ENCODE measurements around the gene TMEM213.

The TMEM213 gene

GRCh38 chr7:138878051-138878450 is 80.3 kb downstream of the TMEM213 start:
- DNase-seq (ENCODE audit: low read depth, low spot score): no peak
- POLR2A ChIA-PET: no interaction called here
- no peak overlapping the region for H3K4me3 ChIP-seq (ENCODE audit: low read depth, low read length)
- CTCF ChIA-PET: interaction anchor here (3.2 to 4.6 kb wide), 3 partner anchors 8 to 197 kb away, joined by 15 to 48 read pairs (median 19); no protein-coding TSS in a partner anchor
- no peak for TF ChIP-seq CTCF (IDR thresholded peaks at IDR 0.05; ENCODE audit: insufficient read depth, low read length, missing control alignments)

GRCh38 chr7:138878856-138879255 is 81.1 kb downstream of the TMEM213 start:
- no peak for DNase-seq (ENCODE audit: low read depth, low spot score)
- H3K4me3 ChIP-seq (ENCODE audit: low read depth, low read length): no peak overlapping the region
- TF ChIP-seq CTCF (IDR thresholded peaks at IDR 0.05; ENCODE audit: insufficient read depth, low read length, missing control alignments): no peak
- POLR2A ChIA-PET: no interaction called here
- CTCF ChIA-PET: interaction anchor here (0.5 to 4.3 kb wide), 3 partner anchors 7 to 24 kb away, joined by 3 to 48 read pairs (median 19); no protein-coding TSS in a partner anchor

- no peak for TF ChIP-seq CTCF (IDR thresholded peaks at IDR 0.05; ENCODE audit: insufficient read depth, low read length, missing control alignments)
- no peak for DNase-seq (ENCODE audit: low read depth, low spot score)
- ChIA-PET POLR2A (no interaction called here), CTCF (interaction anchor here (0.5 to 4.3 kb wide), 2 partner anchors 9 to 23 kb away, joined by 3 to 19 read pairs; no protein-coding TSS in a partner anchor)
- H3K4me3 ChIP-seq (ENCODE audit: low read depth, low read length): no peak overlapping the region
Measured at GRCh38 chr7:138879356-138879755, 81.6 kb downstream of the TMEM213 start.

GRCh38 chr7:138880881-138881578 is 83.2 kb downstream of the TMEM213 start:
- H3K4me3 ChIP-seq (ENCODE audit: low read depth, low read length): no peak overlapping the region
- DNase-seq (ENCODE audit: low read depth, low spot score): no peak
- ChIA-PET POLR2A (no interaction called here), CTCF (interaction anchor here (0.7 to 1.3 kb wide), 3 partner anchors 105 to 285 kb away, joined by 3 to 4 read pairs (median 4); no protein-coding TSS in a partner anchor)
- no peak for TF ChIP-seq CTCF (IDR thresholded peaks at IDR 0.05; ENCODE audit: insufficient read depth, low read length, missing control alignments)

DNA sequence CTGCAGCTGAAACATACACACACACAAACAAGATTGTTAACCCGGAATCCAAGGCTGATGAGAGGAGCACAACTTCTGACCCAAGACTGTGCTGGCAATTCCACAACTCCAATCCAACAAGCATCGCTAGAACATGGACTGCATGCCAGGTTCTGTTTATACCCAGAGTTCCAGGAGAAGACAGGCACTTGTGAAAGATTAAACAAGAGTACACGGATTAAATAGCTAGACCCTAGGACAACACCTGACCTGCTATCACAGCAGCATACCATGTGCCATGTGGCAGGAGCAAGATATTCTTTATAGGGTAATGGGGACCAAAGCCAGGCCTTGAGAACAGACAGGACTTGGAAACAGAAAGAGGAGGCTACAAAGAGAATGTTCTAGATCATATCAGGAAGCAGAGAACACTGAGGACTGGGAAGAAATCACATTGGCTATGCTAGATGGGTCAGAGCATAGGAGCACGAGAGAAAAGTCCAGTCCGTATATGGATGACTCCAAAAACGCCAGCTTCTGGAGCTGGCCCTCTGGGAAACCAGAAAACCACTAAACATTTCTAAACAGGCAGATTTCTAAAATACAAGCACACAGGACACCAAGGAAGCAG is 83.9 kb downstream of the TMEM213 start:
- ChIA-PET POLR2A (no interaction called here), CTCF (interaction anchor here (1.3 to 12.0 kb wide), 2 partner anchors 104 to 191 kb away, joined by 4 to 207 read pairs; no protein-coding TSS in a partner anchor)
- no peak for TF ChIP-seq CTCF (IDR thresholded peaks at IDR 0.05; ENCODE audit: insufficient read depth, low read length, missing control alignments)
- no peak for DNase-seq (ENCODE audit: low read depth, low spot score)
- H3K4me3 ChIP-seq (ENCODE audit: low read depth, low read length): no peak overlapping the region

DNA sequence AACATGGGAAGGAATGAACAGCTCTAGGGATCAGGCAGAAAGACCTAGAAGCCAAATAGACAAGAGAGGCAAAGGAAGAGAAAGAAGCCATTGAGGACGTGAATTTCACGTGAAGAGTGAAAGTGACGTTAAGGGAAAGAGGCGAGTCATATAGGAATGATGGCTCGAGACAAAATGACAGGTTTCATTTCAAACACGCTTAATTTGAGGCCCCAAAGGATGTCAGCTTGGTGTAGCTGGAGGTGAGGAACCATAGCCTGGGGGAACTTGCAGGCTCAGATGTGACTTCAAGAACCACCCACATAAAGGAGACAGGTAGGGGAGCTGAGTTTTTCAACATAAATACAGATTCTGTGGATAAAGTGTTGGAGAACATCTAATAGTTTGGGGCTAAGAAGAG is 84.5 kb downstream of the TMEM213 start:
- CTCF ChIA-PET: interaction anchor here (1.3 to 12.0 kb wide), 2 partner anchors 103 to 191 kb away, joined by 4 to 207 read pairs; no protein-coding TSS in a partner anchor
- POLR2A ChIA-PET: no interaction called here
- DNase-seq (ENCODE audit: low read depth, low spot score): no peak
- no peak for TF ChIP-seq CTCF (IDR thresholded peaks at IDR 0.05; ENCODE audit: insufficient read depth, low read length, missing control alignments)
- H3K4me3 ChIP-seq (ENCODE audit: low read depth, low read length): no peak overlapping the region
